OCI-LY1 (cell line): Measurements from ENCODE around the gene LPCAT4.

Source experiments
- CTCF ChIP-seq: fragments of 200-600 bp; sonication (generic), shearing (Covaris generic); IDR thresholded peaks from 2 replicates; pipeline ENCODE4 v1.5.1; 2017; ENCODE audit warnings: mild to moderate bottlenecking, antibody characterized with exemption, low read length, moderate library complexity, mixed read lengths
- EZH2 ChIP-seq: fragments of 200-600 bp; sonication (generic), shearing (Covaris generic); IDR thresholded peaks from 2 replicates; pipeline ENCODE4 v1.8.0; 2017; ENCODE audit warnings: borderline replicate concordance, mixed run types, mild to moderate bottlenecking, antibody characterized with exemption, low read length, moderate library complexity, mixed read lengths

- TF ChIP-seq CTCF (no peak), EZH2 (no peak)
Measured at GRCh38 chr15:34358367-34358766, 8.6 kb downstream of the LPCAT4 start.
